Activated naive CD8-positive, alpha-beta T cell treated with anti-CD3 and anti-CD28 coated beads, Interleukin-2, amount 10 ng/mL, durations not matched to agents 7 days and 5 days (primary cell): ENCODE measurements around the gene CSDE1. TPM values are rescaled to one million over a fixed set of nuclear protein-coding genes. Genes with fewer than 3 reads are reported as not detected.

Experiments
- total RNA-seq, 2 experiments: library from RNA; stranded (reverse); gene quantifications; one replicate each; pipeline ENCODE4 v1.2.3, GENCODE V29; 2021

CSDE1 gene
- total RNA-seq, 2 experiments from 2014 or later, result 401 to 410 TPM

Other genes starting within 250 kb of the CSDE1 start
- gene TRIM33, start 246.8 kb downstream of the CSDE1 start, total RNA-seq, result 10 to 100 TPM; 43.8 to 45.6 TPM
- 10 to 100 TPM; 38.4 to 39.5 TPM for gene BCAS2, start 176.4 kb downstream of the CSDE1 start, total RNA-seq
- gene DENND2C, start 87.9 kb downstream of the CSDE1 start, total RNA-seq, result under 1 TPM; 0.67 to 0.96 TPM
- gene AMPD1, start 62.4 kb downstream of the CSDE1 start, total RNA-seq, result not detected
- 10 to 100 TPM; 37.4 to 40.2 TPM for gene NRAS, start 41.2 kb downstream of the CSDE1 start, total RNA-seq
- 10 to 100 TPM; 64.9 to 72.7 TPM for gene SIKE1, start 22.7 kb upstream of the CSDE1 start, total RNA-seq
- gene SYCP1, start 96.9 kb upstream of the CSDE1 start, total RNA-seq, result not detected